AG09309 (cell line): ENCODE results near the gene LRRC32.

ENCODE experiments used
- DNase-seq: peaks from one replicate; pipeline ENCODE4 v3.0.0-alpha.2; 2010; ENCODE audit warnings: low read depth
- H3K4me3 ChIP-seq: 2 replicates; pipeline ENCODE4 v1.5.1; 2011; ENCODE audit warnings: mild to moderate bottlenecking, low read depth, low read length, moderate library complexity; ENCODE audit not compliant: control insufficient read depth
- TF ChIP-seq, protein P1 (sequence below): IDR thresholded peaks from 2 replicates; pipeline ENCODE4 v1.5.1; 2011; ENCODE audit warnings: mild to moderate bottlenecking, low read depth, low read length, inconsistent platforms; ENCODE audit not compliant: insufficient read depth, control insufficient read depth; ENCODE audit errors: missing control alignments

Gene LRRC32

GRCh38 chr11:76688146-76688545 is 17.6 kb upstream of the LRRC32 start:
- no peak overlapping the region for H3K4me3 ChIP-seq
- no peak for DNase-seq
- TF ChIP-seq, protein P1, sequence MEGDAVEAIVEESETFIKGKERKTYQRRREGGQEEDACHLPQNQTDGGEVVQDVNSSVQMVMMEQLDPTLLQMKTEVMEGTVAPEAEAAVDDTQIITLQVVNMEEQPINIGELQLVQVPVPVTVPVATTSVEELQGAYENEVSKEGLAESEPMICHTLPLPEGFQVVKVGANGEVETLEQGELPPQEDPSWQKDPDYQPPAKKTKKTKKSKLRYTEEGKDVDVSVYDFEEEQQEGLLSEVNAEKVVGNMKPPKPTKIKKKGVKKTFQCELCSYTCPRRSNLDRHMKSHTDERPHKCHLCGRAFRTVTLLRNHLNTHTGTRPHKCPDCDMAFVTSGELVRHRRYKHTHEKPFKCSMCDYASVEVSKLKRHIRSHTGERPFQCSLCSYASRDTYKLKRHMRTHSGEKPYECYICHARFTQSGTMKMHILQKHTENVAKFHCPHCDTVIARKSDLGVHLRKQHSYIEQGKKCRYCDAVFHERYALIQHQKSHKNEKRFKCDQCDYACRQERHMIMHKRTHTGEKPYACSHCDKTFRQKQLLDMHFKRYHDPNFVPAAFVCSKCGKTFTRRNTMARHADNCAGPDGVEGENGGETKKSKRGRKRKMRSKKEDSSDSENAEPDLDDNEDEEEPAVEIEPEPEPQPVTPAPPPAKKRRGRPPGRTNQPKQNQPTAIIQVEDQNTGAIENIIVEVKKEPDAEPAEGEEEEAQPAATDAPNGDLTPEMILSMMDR = no peak

GRCh38 chr11:76686261-76687079 is 15.9 kb upstream of the LRRC32 start:
- DNase-seq = no peak
- TF ChIP-seq, protein P1 = no peak
- H3K4me3 ChIP-seq = no peak overlapping the region

GRCh38 chr11:76685831-76686230 is 15.3 kb upstream of the LRRC32 start:
- DNase-seq = no peak
- no peak overlapping the region for H3K4me3 ChIP-seq
- TF ChIP-seq, protein P1 = no peak

GRCh38 chr11:76685237-76685636 is 14.7 kb upstream of the LRRC32 start:
- TF ChIP-seq, protein P1 = no peak
- DNase-seq = no peak
- H3K4me3 ChIP-seq = no peak overlapping the region

DNA sequence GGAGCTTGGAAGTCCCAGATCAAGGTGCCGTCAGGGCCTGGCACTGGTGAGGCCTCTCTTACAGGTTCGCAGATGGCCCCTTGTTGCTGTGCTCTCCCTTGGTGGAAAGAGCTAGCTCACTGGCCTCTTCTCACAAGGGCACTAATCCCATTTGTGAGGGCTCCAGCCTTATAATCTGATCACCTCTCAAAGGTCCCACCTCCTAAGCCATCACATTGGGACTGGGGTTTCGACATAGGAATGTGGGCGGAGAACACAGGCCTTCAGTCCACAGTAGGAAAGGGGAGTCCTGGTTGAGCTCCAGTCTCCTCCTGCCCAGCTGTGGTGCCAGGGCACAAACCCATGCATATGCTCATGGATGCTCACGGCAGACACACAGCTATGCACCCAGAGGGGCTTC is 14.0 kb upstream of the LRRC32 start:
- no peak for DNase-seq
- TF ChIP-seq, protein P1 = no peak
- H3K4me3 ChIP-seq = no peak overlapping the region

DNA sequence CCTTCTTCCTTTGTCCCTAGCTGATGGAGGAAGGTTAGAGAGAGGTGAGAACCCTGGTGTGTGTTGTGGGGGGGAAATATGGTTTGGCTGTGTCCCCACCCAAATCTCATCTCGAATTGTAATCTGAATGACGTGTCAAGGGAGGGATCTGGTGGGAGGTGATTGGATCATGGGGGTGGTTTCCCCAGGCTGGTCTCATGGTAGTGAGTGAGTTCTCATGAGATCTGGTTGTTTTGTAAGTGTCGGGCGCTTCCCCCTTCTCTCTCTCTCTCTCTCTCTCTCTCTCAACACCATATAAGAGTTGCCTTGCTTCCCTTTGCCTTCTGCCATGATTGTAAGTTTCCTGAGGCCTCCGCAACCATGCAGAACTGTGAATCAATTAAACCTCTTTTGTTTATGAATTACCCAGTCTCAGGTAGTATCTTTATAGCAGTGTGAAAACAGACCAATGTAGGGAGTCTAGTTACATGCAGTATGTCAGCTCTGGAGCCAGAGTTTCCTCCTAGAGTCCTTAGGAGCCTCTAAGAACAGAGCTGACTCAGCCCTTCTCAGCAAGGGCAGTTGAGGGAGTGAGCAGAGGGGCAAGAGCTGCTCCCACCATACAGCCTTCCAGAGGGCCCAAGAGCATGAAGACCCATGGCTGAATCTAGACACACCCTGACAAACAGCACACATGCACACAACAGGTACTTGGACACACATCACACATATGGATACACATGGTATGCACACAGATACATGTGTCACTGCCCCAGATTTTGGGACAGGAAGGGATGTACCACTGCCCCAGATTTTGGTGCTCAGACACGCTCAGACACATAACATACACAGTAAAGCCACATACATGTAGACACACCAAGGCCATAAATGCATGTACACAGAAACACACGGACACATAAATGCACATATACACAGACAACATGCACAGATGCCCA is 12.9 kb upstream of the LRRC32 start:
- no peak overlapping the region for H3K4me3 ChIP-seq
- no peak for DNase-seq
- TF ChIP-seq, protein P1 = no peak
